Colonic mucosa (tissue), 4 donors: Measurements from ENCODE around the gene GALNT9. TPM values are rescaled to one million over a fixed set of nuclear protein-coding genes. Genes with fewer than 3 reads are reported as not detected.

Experiments used
- DNase-seq: peaks from one replicate; pipeline ENCODE4 v3.0.0-alpha.2; 2020
- H3K27ac ChIP-seq: fragments of 200-600 bp; one replicate; pipeline ENCODE4 v1.8.0; 2021
- H3K27me3 ChIP-seq: fragments of 200-600 bp; one replicate; pipeline ENCODE4 v1.8.0; 2021
- H3K36me3 ChIP-seq: fragments of 200-600 bp; one replicate; pipeline ENCODE4 v1.8.0; 2021
- H3K4me1 ChIP-seq: fragments of 200-600 bp; one replicate; pipeline ENCODE4 v1.8.0; 2021; ENCODE audit warnings: mild to moderate bottlenecking
- H3K4me3 ChIP-seq: fragments of 200-600 bp; one replicate; pipeline ENCODE4 v1.8.0; 2021
- H3K9ac ChIP-seq, 2 donors: one replicate each; pipeline ENCODE4 v1.7.0; 2013; ENCODE audit warnings: control low read depth in 2 of 2, low read depth in 2 of 2, low read length in 2 of 2
- H3K9me3 ChIP-seq: fragments of 200-600 bp; one replicate; pipeline ENCODE4 v1.8.0; 2021
- intact Hi-C: fragments of 100-400 bp; cut with DNase I; formaldehyde crosslinking; loops from one replicate; pipeline ENCODE4 v1.14.1; 2022
- total RNA-seq, 2 donors: library from RNA; stranded (reverse); fragmentation: NEBNext Ultra II Directional in 1 of 2; extraction: Animal tissue kit (Norgen Biotek cat#: 25700) in 1 of 2; gene quantifications; one replicate each; pipeline ENCODE4 v1.2.1, GENCODE V29; 2021
- TF ChIP-seq, protein P1 (sequence below): fragments of 200-600 bp; IDR thresholded peaks from one replicate; pipeline ENCODE4 v1.8.0; 2022; ENCODE audit warnings: antibody characterized with exemption, mild to moderate bottlenecking
- donor health status: healthy.
- donor health status: DM: no; HTN: no; CAD: no.
- donor health status: DM: no; HTN: no; CAD: no.

The GALNT9 gene
- total RNA-seq, 2 donors from 2014 or later, result 0.45 TPM; not detected in 1

DNA sequence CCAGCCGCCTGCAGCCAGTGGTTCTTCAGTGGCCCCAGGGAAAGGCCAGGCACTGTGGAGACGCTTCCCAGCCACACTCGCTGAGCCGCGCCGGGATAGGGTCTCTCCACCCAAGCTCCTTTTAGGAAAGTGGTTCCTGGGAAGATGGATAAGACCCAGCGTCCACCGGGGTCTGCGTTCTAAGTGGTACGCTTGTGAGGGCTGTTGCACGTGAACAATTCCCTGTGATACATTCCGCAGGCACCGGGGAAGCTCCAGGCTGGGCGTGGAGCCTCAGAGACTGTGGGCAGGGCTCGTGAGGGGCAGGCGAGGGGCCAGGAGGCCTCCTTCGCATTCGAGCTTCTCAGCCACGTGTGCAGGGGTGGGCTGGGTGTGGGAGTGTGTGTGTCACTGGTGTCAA is 48.4 kb downstream of the GALNT9 start:
- Histone ChIP-seq H3K27me3 (no peaks in the 10 kb centered on the region), H3K4me3 (no peak overlapping the region), H3K27ac (no peak overlapping the region), H3K36me3 (no peaks in the 10 kb centered on the region), H3K9ac (no peak overlapping the region), H3K9me3 (no peaks in the 10 kb centered on the region), H3K4me1 (no peaks in the 10 kb centered on the region)
- no peak for DNase-seq
- TF ChIP-seq, protein P1, sequence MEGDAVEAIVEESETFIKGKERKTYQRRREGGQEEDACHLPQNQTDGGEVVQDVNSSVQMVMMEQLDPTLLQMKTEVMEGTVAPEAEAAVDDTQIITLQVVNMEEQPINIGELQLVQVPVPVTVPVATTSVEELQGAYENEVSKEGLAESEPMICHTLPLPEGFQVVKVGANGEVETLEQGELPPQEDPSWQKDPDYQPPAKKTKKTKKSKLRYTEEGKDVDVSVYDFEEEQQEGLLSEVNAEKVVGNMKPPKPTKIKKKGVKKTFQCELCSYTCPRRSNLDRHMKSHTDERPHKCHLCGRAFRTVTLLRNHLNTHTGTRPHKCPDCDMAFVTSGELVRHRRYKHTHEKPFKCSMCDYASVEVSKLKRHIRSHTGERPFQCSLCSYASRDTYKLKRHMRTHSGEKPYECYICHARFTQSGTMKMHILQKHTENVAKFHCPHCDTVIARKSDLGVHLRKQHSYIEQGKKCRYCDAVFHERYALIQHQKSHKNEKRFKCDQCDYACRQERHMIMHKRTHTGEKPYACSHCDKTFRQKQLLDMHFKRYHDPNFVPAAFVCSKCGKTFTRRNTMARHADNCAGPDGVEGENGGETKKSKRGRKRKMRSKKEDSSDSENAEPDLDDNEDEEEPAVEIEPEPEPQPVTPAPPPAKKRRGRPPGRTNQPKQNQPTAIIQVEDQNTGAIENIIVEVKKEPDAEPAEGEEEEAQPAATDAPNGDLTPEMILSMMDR, result no peak
- intact Hi-C loops, result no loop called here

DNA sequence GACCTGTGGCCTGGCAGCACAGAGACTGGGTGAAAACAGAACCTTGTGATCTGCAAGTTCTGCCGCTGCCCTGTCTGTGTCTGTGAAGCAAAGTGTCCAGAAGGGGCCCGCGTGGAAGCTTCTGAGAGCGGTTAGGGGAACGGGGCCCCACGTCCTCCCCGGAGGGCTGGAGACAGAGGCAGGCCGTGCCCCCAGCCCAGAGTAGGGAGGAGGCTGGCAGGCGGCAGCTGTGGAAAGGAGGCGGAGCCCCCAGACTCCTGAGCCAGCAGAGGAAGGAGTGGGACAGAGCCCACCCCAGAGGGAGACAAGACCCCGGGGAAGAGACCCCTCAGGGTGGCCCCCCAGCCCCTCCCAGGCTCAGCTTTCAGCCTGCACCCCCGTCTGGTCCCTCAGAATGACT is 49.0 kb downstream of the GALNT9 start:
- TF ChIP-seq, protein P1, result no peak
- H3K27ac ChIP-seq, result no peak overlapping the region
- no peaks in the 10 kb centered on the region for H3K36me3 ChIP-seq
- H3K4me1 ChIP-seq, result no peaks in the 10 kb centered on the region
- no peak for DNase-seq
- no peak overlapping the region for H3K9ac ChIP-seq
- no peaks in the 10 kb centered on the region for H3K9me3 ChIP-seq
- no peak overlapping the region for H3K4me3 ChIP-seq
- H3K27me3 ChIP-seq, result no peaks in the 10 kb centered on the region
- intact Hi-C loops, result no loop called here

DNA sequence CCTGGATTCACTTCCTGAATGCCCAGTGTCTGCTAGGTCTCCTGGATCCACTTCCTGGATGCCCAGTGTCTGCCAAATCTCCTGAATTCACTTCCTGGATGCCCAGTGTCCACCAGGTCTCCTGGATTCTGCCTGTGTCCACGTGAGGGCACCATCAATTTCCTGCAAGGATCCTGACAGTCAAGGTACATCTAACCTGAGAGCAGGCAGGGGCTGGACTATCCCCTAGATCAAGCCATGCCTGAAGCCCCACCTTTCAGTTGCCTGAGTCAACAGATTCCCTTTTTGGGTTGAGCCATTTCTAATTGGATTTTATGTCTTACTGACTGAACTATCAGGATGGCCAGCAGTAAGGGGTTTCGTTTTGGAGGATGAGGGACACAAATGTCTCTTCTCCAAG is 49.5 kb downstream of the GALNT9 start:
- DNase-seq, result no peak
- Histone ChIP-seq H3K27ac (no peak overlapping the region), H3K4me3 (no peak overlapping the region), H3K27me3 (no peaks in the 10 kb centered on the region), H3K9me3 (no peaks in the 10 kb centered on the region), H3K36me3 (no peaks in the 10 kb centered on the region), H3K4me1 (no peaks in the 10 kb centered on the region), H3K9ac (no peak overlapping the region)
- TF ChIP-seq, protein P1, result no peak
- intact Hi-C loops, result no loop called here

DNA sequence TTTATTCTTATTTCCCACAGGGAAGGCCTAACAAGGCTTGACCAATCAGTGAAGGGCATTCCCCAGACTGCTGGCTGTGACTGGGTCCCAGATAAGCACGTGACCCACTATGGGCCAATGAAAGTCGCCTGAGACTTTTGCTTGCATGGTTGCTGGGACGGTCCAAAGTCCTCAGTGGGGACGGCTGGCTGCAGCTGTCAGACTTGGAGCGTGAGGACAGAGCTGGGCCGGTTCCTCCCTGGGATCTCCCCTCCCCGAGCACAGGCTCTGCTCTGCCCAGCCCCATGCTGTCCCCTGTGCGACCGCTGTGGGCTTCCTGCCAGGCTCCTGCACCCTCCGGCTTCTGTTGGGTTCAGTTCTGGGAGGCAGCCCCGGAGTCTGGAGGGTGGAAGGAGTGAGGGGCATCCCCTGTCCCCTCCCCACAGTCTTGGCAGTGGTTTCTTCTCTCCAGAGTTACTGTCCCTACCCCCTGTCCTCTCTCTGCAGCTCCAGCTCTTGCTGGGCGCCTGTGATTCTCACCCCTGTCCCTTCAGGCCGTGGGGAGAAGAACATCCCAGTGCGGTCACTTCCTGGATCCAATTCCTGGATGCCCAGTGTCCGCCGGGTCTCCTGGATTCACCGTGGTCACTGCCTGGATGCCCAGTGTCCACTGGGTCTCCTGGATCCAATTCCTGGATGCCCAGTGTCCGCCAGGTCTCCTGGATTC is 50.1 kb downstream of the GALNT9 start:
- Histone ChIP-seq H3K27ac (no peak overlapping the region), H3K36me3 (no peaks in the 10 kb centered on the region), H3K4me3 (no peak overlapping the region), H3K27me3 (no peaks in the 10 kb centered on the region), H3K9me3 (no peaks in the 10 kb centered on the region), H3K4me1 (no peaks in the 10 kb centered on the region), H3K9ac (peak overlapping the region in 1 of 2 donors; percentile 12)
- DNase-seq, result peak; percentile 45
- TF ChIP-seq, protein P1, result no peak
- intact Hi-C loops, result no loop called here

DNA sequence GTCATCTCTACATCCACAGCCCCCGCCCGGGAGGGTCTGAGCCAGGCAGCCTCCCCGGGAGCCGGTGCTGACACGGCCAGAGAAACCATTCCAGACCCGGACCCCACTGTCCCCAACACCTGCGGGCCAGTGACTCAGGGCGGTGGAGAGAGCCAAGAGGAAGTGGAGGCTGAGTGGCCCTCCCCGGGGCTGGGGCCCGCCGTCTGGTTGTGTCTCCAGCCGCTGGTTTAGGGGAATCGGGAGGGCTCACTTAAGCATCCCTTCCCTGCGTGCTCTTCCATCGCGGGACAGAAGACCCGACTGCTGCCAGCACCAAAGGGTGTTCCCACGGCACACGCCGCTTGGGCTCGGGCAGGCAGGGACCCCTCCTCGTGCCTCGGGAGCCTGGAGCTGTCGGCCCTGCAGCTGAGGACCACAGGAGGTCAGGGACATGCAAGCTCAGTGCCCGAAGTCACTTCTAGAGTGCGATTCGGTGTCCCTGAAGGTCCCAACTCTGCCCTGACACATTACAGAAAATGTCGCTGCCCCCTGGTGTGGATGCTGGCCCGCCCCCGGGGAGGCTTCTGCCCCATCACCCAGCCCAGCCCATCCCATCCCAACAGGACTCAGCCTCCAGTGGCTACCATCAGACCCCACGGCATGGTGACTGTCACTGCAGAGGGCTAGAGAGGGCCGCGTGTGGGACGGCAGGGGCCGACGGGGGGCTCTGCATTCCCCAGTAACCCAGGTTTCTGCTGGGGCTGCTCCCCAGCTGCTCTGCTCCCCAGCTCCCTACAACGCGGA is 50.8 kb downstream of the GALNT9 start:
- DNase-seq, result no peak
- Histone ChIP-seq H3K9ac (no peak overlapping the region), H3K4me3 (no peak overlapping the region), H3K36me3 (no peaks in the 10 kb centered on the region), H3K9me3 (no peaks in the 10 kb centered on the region), H3K27ac (peak overlapping the region; percentile 7), H3K4me1 (no peaks in the 10 kb centered on the region), H3K27me3 (no peaks in the 10 kb centered on the region)
- TF ChIP-seq, protein P1, result no peak
- intact Hi-C loops, result no loop called here
